Colon (tissue), 2 donors: Measurements from ENCODE around the gene PLXDC1.

Experiments
- FAIRE-seq: peaks from 2 replicates; lab custom pipeline; 2012; peaks lifted over from hg19 to GRCh38; lab: Jason Lieb, UNC
- donor health status: control.
- donor health status: control.

The PLXDC1 gene

DNA sequence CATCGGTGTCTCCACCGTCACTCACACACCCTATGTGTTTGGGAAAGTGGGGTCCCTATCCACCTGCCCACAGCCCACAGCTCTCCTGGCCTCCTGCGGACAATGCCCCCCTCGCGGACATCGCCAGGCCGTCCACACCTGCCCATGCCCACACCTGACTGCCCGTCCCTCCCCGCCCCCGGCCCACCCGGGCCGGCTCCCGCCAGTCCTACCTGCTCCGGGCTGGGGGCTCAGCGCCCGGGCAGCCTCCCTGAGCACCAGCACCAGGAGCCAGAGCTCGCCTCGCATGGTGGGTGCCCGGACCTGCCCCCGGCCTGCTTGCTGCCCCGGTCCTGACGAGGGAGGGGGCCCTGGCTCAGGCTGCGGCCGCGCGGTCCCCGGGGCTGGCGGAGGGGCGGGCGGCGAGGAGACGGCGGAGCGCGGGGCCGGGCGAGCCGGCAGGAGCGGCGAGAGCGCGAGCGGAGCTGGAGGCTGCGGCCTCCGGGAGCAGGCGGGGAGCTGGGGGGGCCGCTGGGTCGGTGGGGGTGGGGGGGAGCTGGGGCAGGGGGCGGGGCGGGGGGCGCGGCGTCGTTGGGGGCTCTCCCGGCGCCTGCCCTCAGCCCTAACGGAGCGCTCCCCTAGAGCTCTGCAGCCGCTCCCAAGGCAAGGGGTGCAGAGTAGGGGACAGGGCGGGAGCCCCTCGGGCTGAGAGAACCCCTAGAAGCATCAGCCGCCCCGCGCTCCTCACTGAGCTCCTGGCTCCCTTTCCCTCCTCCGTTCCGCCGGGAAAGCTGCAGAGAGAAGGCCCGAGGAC, at the start of gene PLXDC1:
PLXDC1 (minus strand) TSS at position 488 of the 793 bp plus-strand sequence; CDS start at position 288, 200 bp downstream.
- no peak for FAIRE-seq

DNA sequence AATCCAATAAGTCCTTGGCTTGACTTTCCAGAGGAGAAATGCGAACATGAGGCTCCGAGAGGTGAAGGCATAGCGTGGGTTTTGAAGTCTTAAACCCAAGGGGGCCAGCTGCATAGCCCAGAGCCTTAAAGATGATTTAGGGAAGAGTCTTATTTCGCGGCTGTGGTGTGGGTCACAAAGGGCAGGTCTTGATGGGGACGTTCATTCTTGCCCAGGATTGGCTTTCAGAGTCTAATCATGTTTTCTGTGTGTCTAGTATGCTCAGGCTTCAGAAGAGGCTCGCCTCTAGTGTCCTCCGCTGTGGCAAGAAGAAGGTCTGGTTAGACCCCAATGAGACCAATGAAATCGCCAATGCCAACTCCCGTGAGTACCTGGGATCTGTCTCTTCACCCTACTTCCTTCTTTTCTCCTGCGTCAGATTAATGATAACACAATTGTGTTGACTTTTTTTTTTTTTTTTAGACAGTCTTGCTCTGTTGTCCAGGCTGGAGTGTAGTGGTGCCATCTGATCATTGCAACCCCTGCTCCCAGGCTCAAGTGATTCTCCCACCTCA, 49.6 kb upstream of the PLXDC1 start:
- FAIRE-seq: no peak

- no peak for FAIRE-seq
Observed at GRCh38 chr17:39200070-39200879, 48.8 kb upstream of the PLXDC1 start, which contains the start of gene RPL19. RPL19 (plus strand) TSS chr17:39200283; CDS start chr17:39200345, 62 bp downstream.

DNA sequence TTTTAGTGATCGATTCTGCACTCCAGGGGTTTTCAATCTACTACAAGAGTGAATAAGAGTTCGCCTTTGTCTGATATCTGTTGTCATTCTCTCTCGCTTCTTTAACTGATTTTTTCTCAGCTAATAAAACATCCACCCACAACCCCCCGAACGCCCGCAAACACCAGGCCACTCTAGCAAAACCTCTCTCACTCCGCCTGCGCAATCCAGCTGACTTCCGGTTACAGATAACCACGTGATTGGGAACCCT, 48.3 kb upstream of the PLXDC1 start:
- FAIRE-seq: no peak

- FAIRE-seq: no peak
Observed at GRCh38 chr17:39198186-39198566, 46.7 kb upstream of the PLXDC1 start.

DNA sequence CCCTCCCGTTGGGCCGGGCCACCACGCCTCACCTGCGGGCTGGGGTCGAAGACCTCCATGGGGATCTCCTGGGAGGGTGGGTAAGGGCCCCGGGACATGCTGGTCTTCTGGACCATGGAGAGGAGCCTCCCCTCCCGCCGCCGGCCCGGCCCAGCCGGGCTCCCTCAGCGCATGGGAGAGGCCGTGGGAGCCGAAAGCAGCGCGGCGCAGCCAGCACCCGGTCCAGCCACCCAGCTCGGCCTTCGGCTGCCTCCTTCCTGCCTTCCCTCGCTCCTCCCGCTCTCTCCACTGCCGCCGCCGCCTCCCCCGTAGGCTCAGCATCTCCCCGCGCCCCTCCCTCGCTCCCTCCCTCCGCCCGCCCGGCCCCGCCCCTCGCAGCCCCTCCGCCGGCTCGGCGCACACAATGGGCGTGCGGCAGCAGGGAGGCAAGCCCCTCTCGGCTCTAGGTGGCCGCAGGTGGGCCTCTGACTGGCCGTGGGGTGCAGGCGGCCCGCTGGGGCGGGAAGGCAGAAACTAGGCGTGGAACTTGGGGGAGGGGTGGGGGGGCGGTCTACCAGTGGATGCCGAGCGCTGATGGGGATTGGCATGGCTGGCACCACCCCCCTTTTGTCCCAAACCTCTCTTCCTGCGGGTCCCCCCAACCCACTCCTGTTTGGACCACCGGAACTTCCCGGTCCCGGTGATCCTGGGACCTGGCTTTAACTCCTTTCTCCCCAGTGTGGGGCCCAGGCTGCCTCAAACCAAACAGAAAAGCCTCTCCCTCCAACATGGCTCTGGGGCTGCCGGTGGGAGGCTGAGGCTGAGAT, 46.1 kb upstream of the PLXDC1 start, which contains the start of gene CACNB1:
CACNB1 (minus strand) TSS at position 290 of the 806 bp plus-strand sequence; CDS start at position 116, 174 bp downstream.
- no peak for FAIRE-seq

DNA sequence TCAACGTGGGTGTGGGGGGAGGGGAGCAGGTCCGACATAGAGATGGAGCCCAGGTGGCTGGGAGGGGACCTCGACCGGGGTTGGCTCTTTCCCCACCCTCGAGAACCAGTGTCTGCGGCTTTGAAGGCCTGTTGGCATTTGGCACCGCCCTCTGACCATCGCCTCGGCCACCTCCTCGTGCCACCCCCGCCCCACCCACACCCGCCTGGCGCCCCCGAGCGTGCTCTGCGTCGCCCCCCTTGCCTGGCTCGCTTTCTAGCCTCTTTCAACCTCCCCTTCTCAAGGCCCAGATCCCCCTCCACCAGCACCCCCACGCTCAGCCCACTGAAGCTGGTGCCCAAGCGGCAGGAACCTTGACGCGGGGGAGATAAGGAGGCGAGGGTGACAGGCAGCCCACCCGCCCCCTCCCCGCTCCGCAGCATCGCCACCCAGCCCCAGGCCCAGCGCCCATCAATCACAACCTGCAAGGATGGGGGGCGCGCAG, 45.4 kb upstream of the PLXDC1 start:
- no peak for FAIRE-seq

- no peak for FAIRE-seq
Observed at GRCh38 chr17:39196241-39196807, 44.9 kb upstream of the PLXDC1 start.

- FAIRE-seq: no peak
Observed at GRCh38 chr17:39195568-39196160, 44.2 kb upstream of the PLXDC1 start.

- FAIRE-seq: no peak
Observed at GRCh38 chr17:39194985-39195524, 43.6 kb upstream of the PLXDC1 start.

DNA sequence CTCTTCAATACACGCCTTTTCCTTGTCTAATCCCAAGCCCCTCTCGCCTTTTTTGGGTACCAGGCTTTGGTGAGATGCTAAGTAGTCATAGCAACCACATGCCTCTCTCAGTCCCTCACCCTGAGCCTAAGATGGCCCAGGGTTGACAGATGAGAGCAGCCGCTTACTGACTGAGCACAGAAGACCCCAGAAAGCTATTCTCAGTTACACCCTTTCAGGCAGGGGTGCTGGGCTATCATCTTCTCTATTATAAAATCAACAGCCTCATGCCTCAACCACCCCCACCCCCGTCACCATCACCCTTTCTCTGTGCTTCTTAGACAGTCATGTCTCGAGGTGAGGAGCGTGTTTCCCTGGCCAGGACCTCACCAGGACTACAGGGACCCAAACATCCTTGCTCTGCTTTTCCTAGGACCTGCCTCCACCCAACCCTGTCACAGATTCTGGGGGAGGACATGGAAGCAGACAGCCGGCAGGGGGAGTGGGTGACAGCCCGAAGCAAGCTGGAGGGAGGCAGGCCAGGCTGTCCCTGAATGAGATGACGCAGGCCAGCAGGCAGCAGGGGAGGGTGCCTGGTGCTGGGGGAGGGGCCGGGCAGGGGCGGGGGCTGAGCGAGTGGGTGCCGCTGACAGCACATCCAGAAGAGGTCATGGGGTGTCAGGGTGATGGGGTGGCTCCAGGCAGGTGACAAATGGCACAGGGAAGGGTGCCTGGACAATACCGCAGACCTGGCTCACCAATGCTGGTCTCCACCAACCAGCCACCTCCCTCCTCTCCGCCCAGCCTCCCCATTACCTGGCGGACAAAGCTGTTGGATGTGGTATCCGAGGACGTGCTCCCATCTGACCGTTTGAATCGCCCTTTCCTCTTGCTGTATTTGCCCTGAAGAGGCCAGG, 42.9 kb upstream of the PLXDC1 start:
- no peak for FAIRE-seq

DNA sequence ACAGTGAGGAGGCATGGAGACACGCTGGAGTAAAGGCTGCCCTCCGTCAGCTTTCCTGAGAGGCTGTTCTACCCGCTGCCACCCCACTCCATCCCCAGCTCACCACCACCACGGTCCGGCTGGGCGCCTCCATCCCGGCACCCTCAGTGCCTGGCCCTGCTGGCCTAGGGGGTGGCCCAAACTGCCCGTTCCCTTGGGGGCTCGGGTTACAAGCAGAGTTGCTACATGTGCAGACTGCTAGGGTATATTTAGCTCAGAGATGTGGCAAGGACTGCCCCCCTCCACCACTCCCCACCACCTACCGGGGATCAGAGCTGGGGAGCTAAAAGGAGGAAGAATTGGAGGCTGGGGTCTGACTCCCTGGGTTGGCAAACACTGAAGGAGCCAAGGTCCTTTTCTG, 41.9 kb upstream of the PLXDC1 start:
- no peak for FAIRE-seq

- no peak for FAIRE-seq
Observed at GRCh38 chr17:39192901-39193300, 41.5 kb upstream of the PLXDC1 start.

DNA sequence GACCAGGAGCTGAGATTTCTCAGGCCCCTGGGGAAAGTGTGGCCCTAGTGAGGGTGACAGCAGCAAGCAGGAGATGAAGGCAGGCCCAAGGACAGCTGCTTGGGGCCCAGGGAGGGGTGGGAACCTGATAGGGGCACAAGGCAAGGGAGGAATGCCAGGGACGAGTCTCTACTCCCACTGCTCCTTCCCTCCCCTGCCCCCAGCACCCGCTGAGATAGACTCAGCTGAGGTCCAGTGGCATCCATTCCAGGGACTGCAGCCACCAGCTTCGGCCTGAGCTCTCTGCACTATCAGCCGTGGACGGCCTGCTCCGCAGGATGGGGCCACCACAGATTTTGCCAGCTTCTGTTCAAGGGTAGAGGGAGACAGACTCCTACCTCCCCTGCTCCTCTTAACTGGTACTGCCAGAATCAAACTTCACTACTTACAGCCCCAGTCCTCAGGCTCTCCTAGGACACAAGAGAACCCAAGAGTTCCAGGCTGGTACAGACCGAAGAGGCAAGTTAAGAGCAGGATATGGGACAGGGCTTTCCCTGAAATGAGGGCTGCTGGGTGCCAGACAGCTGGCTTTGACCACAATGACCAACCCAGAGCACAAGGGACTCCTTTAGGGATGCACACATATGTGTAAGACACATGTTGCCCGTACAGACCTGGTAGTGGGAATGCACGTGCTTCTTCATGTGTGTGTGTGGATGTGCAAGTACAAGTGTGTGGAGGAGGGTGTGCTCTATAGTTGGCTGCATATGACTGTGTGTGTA, 40.5 kb upstream of the PLXDC1 start:
- FAIRE-seq: no peak

- no peak for FAIRE-seq
Observed at GRCh38 chr17:39187152-39187830, 35.9 kb upstream of the PLXDC1 start.

GRCh38 chr17:39186481-39187002, 35.1 kb upstream of the PLXDC1 start:
- FAIRE-seq: no peak

- FAIRE-seq: no peak
Observed at GRCh38 chr17:39183720-39184119, 32.3 kb upstream of the PLXDC1 start.

- no peak for FAIRE-seq
Observed at GRCh38 chr17:39183045-39183444, 31.6 kb upstream of the PLXDC1 start.
